ENCODE measurements around the gene CERK. TPM values are rescaled to one million over a fixed set of nuclear protein-coding genes. Genes with fewer than 3 reads are reported as not detected.
A peak's percentile ranks its signal among the peaks of the same experiment; 100 is the strongest.

Gene CERK
- total and polyA plus RNA-seq, 2 of the 13 experiments (the other 11 are each of a cell fraction or from before 2014, with no cell fraction given): 40.3 to 41.9 TPM

- TF ChIP-seq ZNF724P (CRISPR knock-in tag; IDR thresholded peaks at IDR 0.05; ENCODE audit: borderline replicate concordance) (peak; percentile 32; the same call in 1 of the 2 replicates), ZNF674 (CRISPR knock-in tag; IDR thresholded peaks at IDR 0.05; ENCODE audit: low read depth) (no peak), HOXA5 (CRISPR knock-in tag; IDR thresholded peaks at IDR 0.05) (no peak), ZNF766 (CRISPR knock-in tag; IDR thresholded peaks at IDR 0.05; ENCODE audit: borderline replicate concordance) (no peak), ZNF552 (CRISPR knock-in tag; IDR thresholded peaks at IDR 0.05; ENCODE audit: borderline replicate concordance) (0 out of 2 replicates have a peak, but pooled peaks have one; percentile 26), ZNF326 (CRISPR knock-in tag; IDR thresholded peaks at IDR 0.05; ENCODE audit: borderline replicate concordance) (no peak), HIVEP1 (CRISPR knock-in tag; IDR thresholded peaks at IDR 0.05) (0 out of 2 replicates have a peak, but pooled peaks have one; percentile 32), IRF1 (CRISPR knock-in tag; IDR thresholded peaks at IDR 0.05; ENCODE audit: low read depth) (no peak), MYNN (CRISPR knock-in tag; IDR thresholded peaks at IDR 0.05; ENCODE audit: low read depth) (no peak), ZNF263 (CRISPR knock-in tag; IDR thresholded peaks at IDR 0.05) (no peak; the same call in 1 of the 2 replicates), MED1 (CRISPR knock-in tag; IDR thresholded peaks at IDR 0.05) (peak; percentile 93), SP5 (CRISPR knock-in tag; IDR thresholded peaks at IDR 0.05; ENCODE audit: borderline replicate concordance, low read depth) (peak; percentile 87), GTF3A (CRISPR knock-in tag; conservative IDR thresholded peaks at IDR 0.05) (no peak), ZFP62 (CRISPR knock-in tag; IDR thresholded peaks at IDR 0.05) (no peak), FOXO1 (CRISPR knock-in tag; IDR thresholded peaks at IDR 0.05) (peak; percentile 84), SALL2 (CRISPR knock-in tag; IDR thresholded peaks at IDR 0.05) (no peak), ZNF576 (CRISPR knock-in tag; IDR thresholded peaks at IDR 0.05) (no peak), SMYD3 (CRISPR knock-in tag; IDR thresholded peaks at IDR 0.05) (no peak), ZNF142 (CRISPR knock-in tag; IDR thresholded peaks at IDR 0.05) (no peak), ZNF883 (CRISPR knock-in tag; IDR thresholded peaks at IDR 0.05; ENCODE audit: not compliant biosample characterization) (no peak), UBTF (CRISPR knock-in tag; IDR thresholded peaks at IDR 0.05) (no peak; the same call in 1 of the 2 replicates)
These were observed 16.2 kb upstream of the CERK start (continued) for GRCh38 chr22:46754110-46754799.

Data from HepG2 (cell line).